Natural killer cell (primary cell): Measurements from ENCODE around the gene SLC16A10. TPM values are rescaled to one million over a fixed set of nuclear protein-coding genes. Genes with fewer than 3 reads are reported as not detected.
"Not testable (repeated sequence)": the region's sequence is repeated elsewhere in the genome, so short reads cannot be mapped to it uniquely, and the experiment has no call there.

Experiments used
- ATAC-seq, 3 donors: fragments of 150-1000 bp in 2 of 3; fragments of 200-7000 bp in 1 of 3; cut with Tn5 transposase; 1 replicate in 1 of 3; 2 replicates in 2 of 3; pipeline ENCODE4 v1.10.0; 2021; ENCODE audit warnings: mild to moderate bottlenecking in 2 of 3, moderate library complexity in 2 of 3
- DNase-seq, 2 donors: peaks; one replicate each; pipeline versions ENCODE4 v3.0.0 to v3.0.0-alpha.2; 2013 to 2021; ENCODE audit warnings: mixed read lengths in 1 of 2
- H3K27ac ChIP-seq: one replicate; pipeline ENCODE4 v1.5.1; 2013; ENCODE audit warnings: mild to moderate bottlenecking, low read length
- H3K27me3 ChIP-seq: one replicate; pipeline ENCODE4 v1.6.1; 2013; ENCODE audit warnings: low read length; ENCODE audit not compliant: control insufficient read depth, insufficient read depth
- H3K36me3 ChIP-seq: one replicate; pipeline ENCODE4 v1.6.1; 2013; ENCODE audit warnings: low read length; ENCODE audit not compliant: control insufficient read depth, insufficient read depth
- H3K4me1 ChIP-seq: one replicate; pipeline ENCODE4 v1.6.1; 2013; ENCODE audit warnings: low read length; ENCODE audit not compliant: control insufficient read depth, insufficient read depth
- H3K4me3 ChIP-seq: one replicate; pipeline ENCODE4 v1.5.1; 2013; ENCODE audit warnings: low read length
- H3K9me3 ChIP-seq: one replicate; pipeline ENCODE4 v1.6.1; 2013; ENCODE audit warnings: low read length; ENCODE audit not compliant: control insufficient read depth, insufficient read depth
- H3K27ac Mint-ChIP-seq, 2 donors: one replicate each; pipeline ENCODE4 v1.8.0; 2022; ENCODE audit warnings: mild to moderate bottlenecking in 2 of 2, mixed read lengths in 2 of 2, moderate library complexity in 1 of 2
- H3K27me3 Mint-ChIP-seq, 2 donors: one replicate each; pipeline ENCODE4 v1.8.0; 2022; ENCODE audit warnings: low read depth in 2 of 2, mixed read lengths in 2 of 2
- H3K36me3 Mint-ChIP-seq: one replicate; pipeline ENCODE4 v1.8.0; 2022; ENCODE audit warnings: mixed read lengths
- H3K4me1 Mint-ChIP-seq, 2 donors: one replicate each; pipeline ENCODE4 v1.8.0; 2022; ENCODE audit warnings: mixed read lengths in 2 of 2
- H3K4me3 Mint-ChIP-seq: one replicate; pipeline ENCODE4 v1.8.0; 2022; ENCODE audit warnings: mild to moderate bottlenecking, moderate library complexity, mixed read lengths
- H3K9me3 Mint-ChIP-seq, 2 donors: one replicate each; pipeline ENCODE4 v1.8.0; 2022; ENCODE audit warnings: mixed read lengths in 2 of 2
- WGBS: methylation state at CpG from one replicate; pipeline ENCODE4 v1.1.7; 2013; ENCODE audit warnings: missing lambda C conversion rate; ENCODE audit not compliant: insufficient coverage; 5-methylcytosine and 5-hydroxymethylcytosine counted together
- intact Hi-C: fragments of 100-400 bp; cut with micrococcal nuclease; formaldehyde crosslinking; loops from one replicate; pipeline ENCODE4 v1.14.2; 2022
- total RNA-seq, 4 donors: library from RNA; stranded (reverse); fragments of 120-200 nt in 1 of 4; gene quantifications; one replicate each; pipeline versions ENCODE4 v1.2.3 to v1.2.4, GENCODE V29; 2013 to 2022
- TF ChIP-seq, protein P1 (sequence below): fragments of 200-600 bp; IDR thresholded peaks from one replicate; pipeline ENCODE4 v1.8.0; 2022; ENCODE audit warnings: antibody characterized with exemption

Gene SLC16A10
- total RNA-seq, 3 donors from 2014 or later (not counting 1 experiment from before 2014, with no cell fraction given) = 0.05 to 0.53 (median 0.18) TPM

DNA sequence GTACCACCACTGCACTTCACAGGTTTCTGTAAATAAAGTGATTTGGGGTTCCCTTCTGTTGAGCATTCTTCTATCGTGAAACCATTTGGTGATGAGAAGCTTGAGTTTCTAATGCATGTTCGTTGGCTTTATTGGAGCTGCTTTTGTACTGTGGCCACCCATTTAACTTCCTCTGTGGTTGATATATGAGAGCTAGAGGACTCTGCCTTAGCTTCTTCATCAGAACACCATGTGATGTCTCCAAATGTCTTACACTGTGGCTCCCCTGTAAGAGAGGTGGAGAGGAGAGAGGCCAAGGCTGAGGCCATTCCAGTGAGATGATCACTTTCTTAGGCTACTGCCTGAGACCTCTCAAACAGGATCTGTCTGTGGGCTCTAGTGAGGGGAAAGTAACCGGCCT, 114.5 kb downstream of the SLC16A10 start:
- DNase-seq = no peak
- Histone ChIP-seq H3K27me3 (no peaks in the 10 kb centered on the region), H3K9me3 (no peaks in the 10 kb centered on the region), H3K36me3 (no peaks in the 10 kb centered on the region), H3K27ac (no peak overlapping the region), H3K4me3 (no peak overlapping the region), H3K4me1 (no peaks in the 10 kb centered on the region)
- Mint-ChIP-seq H3K27ac (no peak overlapping the region), H3K27me3 (no peaks in the 10 kb centered on the region), H3K36me3 (no peaks in the 10 kb centered on the region), H3K4me3 (no peak overlapping the region), H3K4me1 (no peaks in the 10 kb centered on the region), H3K9me3 (no peaks in the 10 kb centered on the region)
- no peak for ATAC-seq
- WGBS = 52% methylated on average over 3 of the region's 3 CpGs
- TF ChIP-seq, protein P1, sequence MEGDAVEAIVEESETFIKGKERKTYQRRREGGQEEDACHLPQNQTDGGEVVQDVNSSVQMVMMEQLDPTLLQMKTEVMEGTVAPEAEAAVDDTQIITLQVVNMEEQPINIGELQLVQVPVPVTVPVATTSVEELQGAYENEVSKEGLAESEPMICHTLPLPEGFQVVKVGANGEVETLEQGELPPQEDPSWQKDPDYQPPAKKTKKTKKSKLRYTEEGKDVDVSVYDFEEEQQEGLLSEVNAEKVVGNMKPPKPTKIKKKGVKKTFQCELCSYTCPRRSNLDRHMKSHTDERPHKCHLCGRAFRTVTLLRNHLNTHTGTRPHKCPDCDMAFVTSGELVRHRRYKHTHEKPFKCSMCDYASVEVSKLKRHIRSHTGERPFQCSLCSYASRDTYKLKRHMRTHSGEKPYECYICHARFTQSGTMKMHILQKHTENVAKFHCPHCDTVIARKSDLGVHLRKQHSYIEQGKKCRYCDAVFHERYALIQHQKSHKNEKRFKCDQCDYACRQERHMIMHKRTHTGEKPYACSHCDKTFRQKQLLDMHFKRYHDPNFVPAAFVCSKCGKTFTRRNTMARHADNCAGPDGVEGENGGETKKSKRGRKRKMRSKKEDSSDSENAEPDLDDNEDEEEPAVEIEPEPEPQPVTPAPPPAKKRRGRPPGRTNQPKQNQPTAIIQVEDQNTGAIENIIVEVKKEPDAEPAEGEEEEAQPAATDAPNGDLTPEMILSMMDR = no peak
- intact Hi-C loops = no loop called here

DNA sequence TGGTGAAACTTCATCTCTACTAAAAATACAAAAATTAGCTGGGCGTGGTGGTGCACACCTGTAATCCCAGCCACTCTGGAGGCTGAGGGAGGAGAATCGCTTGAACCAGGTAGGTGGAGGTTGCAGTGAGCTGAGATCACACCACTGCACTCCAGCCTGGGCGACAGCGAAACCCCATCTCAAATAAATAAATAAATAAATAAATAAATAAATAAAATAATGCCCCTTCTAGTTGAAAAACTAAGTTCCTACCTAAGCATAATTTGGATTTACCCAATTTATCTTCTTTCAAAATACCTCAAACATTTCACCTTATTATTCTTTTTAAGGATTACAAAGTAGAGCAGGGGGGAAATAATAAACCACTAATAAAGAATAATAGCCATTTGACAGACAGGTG, 116.2 kb downstream of the SLC16A10 start:
- H3K4me1 ChIP-seq, ATAC-seq, H3K27ac Mint-ChIP-seq: not testable (repeated sequence)

DNA sequence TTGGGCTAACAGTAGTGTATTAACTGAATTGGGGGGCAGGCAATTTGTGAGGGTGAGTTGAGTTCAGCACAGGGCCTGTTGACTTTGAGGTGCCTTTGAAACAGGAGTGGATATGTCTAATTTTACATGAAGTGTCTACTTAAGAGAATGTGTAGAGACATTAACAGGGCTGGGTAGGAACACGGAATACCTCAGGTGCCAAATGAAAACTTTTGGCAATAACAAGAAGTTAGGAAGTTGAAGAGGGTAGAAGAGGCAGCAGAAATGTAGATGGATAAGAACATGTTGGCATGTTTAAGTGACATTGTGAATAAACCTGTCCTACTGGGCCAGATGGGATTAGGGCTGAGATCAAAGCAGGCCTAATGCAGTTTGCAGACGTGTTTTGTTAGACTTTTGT, 117.0 kb downstream of the SLC16A10 start:
- H3K4me3 Mint-ChIP-seq = no peak overlapping the region
- TF ChIP-seq, protein P1 = no peak
- intact Hi-C loops = no loop called here
- H3K36me3 ChIP-seq = no peaks in the 10 kb centered on the region
- H3K27me3 Mint-ChIP-seq = peaks cover 0 to 5% of the 10 kb centered on the region in 2 donors
- H3K9me3 ChIP-seq = no peaks in the 10 kb centered on the region
- H3K27me3 ChIP-seq = no peaks in the 10 kb centered on the region
- H3K4me1 ChIP-seq = no peaks in the 10 kb centered on the region
- WGBS = 80% methylated on average over 2 of the region's 2 CpGs
- DNase-seq (no peak), ATAC-seq (no peak)
- H3K36me3 Mint-ChIP-seq = no peaks in the 10 kb centered on the region
- no peak overlapping the region for H3K4me3 ChIP-seq
- H3K4me1 Mint-ChIP-seq = no peaks in the 10 kb centered on the region
- H3K27ac ChIP-seq = no peak overlapping the region
- H3K27ac Mint-ChIP-seq = no peak overlapping the region
- H3K9me3 Mint-ChIP-seq = no peaks in the 10 kb centered on the region

More for the DNA sequence above, 116.2 kb downstream of the SLC16A10 start:
- H3K27ac ChIP-seq, H3K36me3 Mint-ChIP-seq, intact Hi-C loops, H3K4me1 Mint-ChIP-seq, H3K27me3 ChIP-seq, H3K36me3 ChIP-seq, H3K27me3 Mint-ChIP-seq, H3K9me3 ChIP-seq, H3K4me3 Mint-ChIP-seq, H3K4me3 ChIP-seq, H3K9me3 Mint-ChIP-seq, DNase-seq: not testable (repeated sequence)
- 100% methylated on average over 2 of the region's 4 CpGs for WGBS

DNA sequence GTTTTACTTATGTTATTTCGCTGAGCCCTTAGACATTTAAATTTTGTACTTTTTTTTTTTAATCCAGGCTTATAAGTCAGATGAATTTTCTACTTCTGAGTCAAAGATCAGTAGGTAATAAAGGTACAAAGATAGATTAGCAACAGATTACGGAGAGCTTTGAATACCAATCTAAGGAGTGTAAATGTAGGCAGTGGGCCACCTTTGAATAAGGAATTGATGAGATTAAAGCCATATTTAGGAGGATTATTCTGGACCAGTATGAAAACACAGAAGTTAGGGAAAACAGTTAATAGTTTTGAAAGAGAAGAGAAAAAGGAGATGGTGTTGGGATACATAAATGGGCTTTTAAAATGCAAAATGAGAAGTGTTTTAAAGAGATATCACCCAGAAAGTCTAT, 117.6 kb downstream of the SLC16A10 start:
- no peak overlapping the region for H3K27ac ChIP-seq
- no peak overlapping the region for H3K4me3 ChIP-seq
- H3K27me3 Mint-ChIP-seq = peaks cover 0 to 5% of the 10 kb centered on the region in 2 donors
- WGBS = 87% methylated on average over 2 of the region's 2 CpGs
- no peaks in the 10 kb centered on the region for H3K9me3 ChIP-seq
- no peak overlapping the region for H3K27ac Mint-ChIP-seq
- no peaks in the 10 kb centered on the region for H3K4me1 ChIP-seq
- H3K9me3 Mint-ChIP-seq = no peaks in the 10 kb centered on the region
- H3K4me3 Mint-ChIP-seq = no peak overlapping the region
- H3K27me3 ChIP-seq = no peaks in the 10 kb centered on the region
- no peaks in the 10 kb centered on the region for H3K36me3 Mint-ChIP-seq
- ATAC-seq (no peak), DNase-seq (no peak)
- no peaks in the 10 kb centered on the region for H3K4me1 Mint-ChIP-seq
- intact Hi-C loops = no loop called here
- TF ChIP-seq, protein P1 = no peak
- H3K36me3 ChIP-seq = no peaks in the 10 kb centered on the region
